Hepatocyte (in vitro differentiated cells): ENCODE results near the gene SHFL.

Experiments used
- EZH2 ChIP-seq: fragments of 200-600 bp; sonication (generic); IDR thresholded peaks from 2 replicates; pipeline ENCODE4 v1.6.1; 2016; ENCODE audit warnings: antibody characterized with exemption, mild to moderate bottlenecking, borderline replicate concordance
- EZH2phosphoT487 ChIP-seq: fragments of 200-600 bp; sonication (generic); IDR thresholded peaks from one replicate; pipeline ENCODE4 v1.6.1; 2018; ENCODE audit warnings: antibody characterized with exemption, mild to moderate bottlenecking, low read depth, moderate library complexity; ENCODE audit not compliant: unreplicated experiment, severe bottlenecking
- TF ChIP-seq, protein P1 (sequence below): fragments of 200-600 bp; sonication (generic); IDR thresholded peaks from 2 replicates; pipeline ENCODE4 v1.5.1; 2016; ENCODE audit warnings: antibody characterized with exemption, mild to moderate bottlenecking; ENCODE audit not compliant: poor library complexity

- TF ChIP-seq, protein P1, sequence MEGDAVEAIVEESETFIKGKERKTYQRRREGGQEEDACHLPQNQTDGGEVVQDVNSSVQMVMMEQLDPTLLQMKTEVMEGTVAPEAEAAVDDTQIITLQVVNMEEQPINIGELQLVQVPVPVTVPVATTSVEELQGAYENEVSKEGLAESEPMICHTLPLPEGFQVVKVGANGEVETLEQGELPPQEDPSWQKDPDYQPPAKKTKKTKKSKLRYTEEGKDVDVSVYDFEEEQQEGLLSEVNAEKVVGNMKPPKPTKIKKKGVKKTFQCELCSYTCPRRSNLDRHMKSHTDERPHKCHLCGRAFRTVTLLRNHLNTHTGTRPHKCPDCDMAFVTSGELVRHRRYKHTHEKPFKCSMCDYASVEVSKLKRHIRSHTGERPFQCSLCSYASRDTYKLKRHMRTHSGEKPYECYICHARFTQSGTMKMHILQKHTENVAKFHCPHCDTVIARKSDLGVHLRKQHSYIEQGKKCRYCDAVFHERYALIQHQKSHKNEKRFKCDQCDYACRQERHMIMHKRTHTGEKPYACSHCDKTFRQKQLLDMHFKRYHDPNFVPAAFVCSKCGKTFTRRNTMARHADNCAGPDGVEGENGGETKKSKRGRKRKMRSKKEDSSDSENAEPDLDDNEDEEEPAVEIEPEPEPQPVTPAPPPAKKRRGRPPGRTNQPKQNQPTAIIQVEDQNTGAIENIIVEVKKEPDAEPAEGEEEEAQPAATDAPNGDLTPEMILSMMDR: no peak
- TF ChIP-seq EZH2 (no peak), EZH2phosphoT487 (no peak)
These were observed 14.2 kb downstream of the SHFL start for GRCh38 chr19:10100163-10100785.
